HG03108 (cell line): ENCODE data around the gene USP20.
"Not testable (repeated sequence)": the region's sequence is repeated elsewhere in the genome, so short reads cannot be mapped to it uniquely, and the experiment has no call there.

Experiments used
- ATAC-seq: cut with Tn5 transposase; IDR thresholded peaks from one replicate; pipeline ENCODE4 v1.9.1; 2021; ENCODE audit warnings: moderate library complexity; ENCODE audit not compliant: unreplicated experiment

The USP20 gene

GRCh38 chr9:129835128-129835859 is at the start of gene USP20, which contains the start of gene C9orf78:
Gene USP20, plus strand, starts transcription at chr9:129835458. Its CDS starts 17,098 bp downstream, at chr9:129852556.
Gene C9orf78, minus strand, starts transcription at chr9:129835275. Its CDS starts 54 bp downstream, at chr9:129835221.
- peak; percentile 86 for ATAC-seq

DNA sequence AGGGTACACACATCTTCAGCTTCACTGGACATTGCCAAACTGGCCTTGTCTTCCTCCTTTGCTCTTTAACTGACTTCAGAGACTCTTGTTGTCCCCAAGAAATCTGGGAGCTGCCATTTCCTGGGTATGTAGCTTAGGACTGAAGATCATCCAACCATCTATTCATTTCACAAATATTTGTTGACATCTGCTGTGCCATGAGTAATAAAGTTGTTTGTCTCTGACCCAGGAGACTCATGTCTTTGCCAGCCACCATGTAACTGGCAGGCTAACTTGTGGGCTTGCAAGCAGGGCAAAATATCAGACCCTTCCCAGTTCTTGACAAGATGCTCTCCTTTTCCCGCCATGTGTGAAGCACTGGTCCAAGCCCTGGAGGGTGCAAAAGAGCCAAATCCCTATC is 49.4 kb upstream of the USP20 start:
- no peak for ATAC-seq

- ATAC-seq, result no peak
Observed at GRCh38 chr9:129786481-129786880, 48.8 kb upstream of the USP20 start.

GRCh38 chr9:129794549-129794948 is 40.7 kb upstream of the USP20 start:
- no peak for ATAC-seq

- ATAC-seq, result not testable (repeated sequence)
Observed at GRCh38 chr9:129796029-129796428, 39.2 kb upstream of the USP20 start.

DNA sequence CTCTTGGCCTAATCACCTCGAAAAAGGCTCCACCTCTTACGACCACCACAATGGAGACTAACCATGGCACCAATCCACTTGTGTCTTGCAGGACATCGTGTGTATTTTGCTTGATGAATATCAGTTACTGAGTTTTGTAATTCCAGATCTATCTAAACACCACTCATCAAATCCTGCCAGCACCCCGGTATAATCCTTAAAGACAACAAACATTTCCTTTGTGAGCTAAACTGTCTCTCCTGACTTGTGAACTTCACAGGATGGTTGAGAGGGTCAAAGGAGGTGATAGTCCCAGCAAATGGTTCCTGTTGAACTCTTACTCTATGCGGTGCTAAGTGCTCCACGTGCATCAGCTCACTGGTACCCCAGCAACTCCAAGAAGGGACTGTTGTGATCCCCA is 36.3 kb upstream of the USP20 start:
- no peak for ATAC-seq

DNA sequence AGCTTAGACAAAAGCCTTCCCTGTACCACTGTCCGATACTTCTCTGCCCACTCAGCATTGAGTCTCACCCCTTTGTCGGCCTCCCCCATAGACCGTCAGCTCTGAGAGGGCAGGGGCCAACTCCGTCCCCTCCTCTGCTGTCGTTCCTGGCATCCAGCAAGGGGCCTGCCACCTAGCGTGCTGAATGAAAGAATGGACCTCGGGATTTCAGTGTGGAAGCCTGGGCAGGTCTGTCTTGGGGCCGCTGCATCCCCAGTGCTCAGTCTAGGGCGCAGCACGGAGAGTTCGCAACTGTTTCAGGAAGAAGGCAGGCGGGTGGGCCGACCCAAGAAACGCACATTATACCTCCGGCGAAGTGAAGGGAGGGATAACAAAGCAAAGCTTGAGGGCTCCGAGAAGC is 33.8 kb upstream of the USP20 start:
- no peak for ATAC-seq

DNA sequence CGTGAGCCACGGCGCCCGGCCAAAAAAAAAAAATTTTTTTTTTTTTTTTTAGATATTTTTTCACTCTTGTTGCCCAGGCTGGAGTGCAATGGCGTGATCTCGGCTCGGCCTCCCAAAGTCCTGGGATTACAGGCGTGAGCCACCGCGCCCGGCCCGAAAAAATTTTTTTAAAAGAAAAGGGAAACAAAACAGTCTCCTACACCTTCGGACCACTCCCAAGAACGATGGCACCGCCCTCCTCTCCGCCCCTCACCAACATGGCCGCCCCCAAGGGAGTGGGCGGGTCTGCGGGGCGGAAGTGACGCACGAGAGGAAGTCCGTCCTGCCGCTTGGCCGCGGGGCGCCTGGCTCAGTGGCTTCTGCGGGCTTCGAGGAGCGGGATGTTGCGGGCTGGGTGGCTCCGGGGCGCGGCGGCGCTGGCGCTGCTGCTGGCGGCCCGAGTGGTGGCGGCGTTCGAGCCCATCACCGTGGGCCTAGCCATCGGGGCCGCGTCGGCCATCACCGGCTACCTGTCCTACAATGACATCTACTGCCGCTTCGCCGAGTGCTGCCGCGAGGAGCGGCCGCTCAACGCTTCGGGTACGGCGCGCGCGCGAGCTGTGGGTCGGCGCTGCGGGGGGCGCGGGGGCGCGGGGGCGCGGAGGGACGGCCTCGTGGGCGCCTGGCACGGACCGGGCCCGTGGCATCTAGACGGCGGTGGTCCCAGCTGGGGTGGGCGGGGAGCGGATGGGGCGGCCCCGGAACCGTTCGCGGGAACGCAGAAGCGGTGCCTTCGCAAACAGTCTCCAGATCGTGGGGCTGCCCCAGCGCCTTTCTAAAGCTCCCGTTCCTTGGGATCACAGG is 32.2 kb upstream of the USP20 start, which contains the start of gene TOR1B:
Gene TOR1B (plus strand): TSS at position 352 of the 843 bp plus-strand sequence. CDS start 29 bp downstream, at position 381.
- peak; percentile 96 for ATAC-seq

GRCh38 chr9:129803676-129804060 is 31.6 kb upstream of the USP20 start:
- ATAC-seq, result no peak

DNA sequence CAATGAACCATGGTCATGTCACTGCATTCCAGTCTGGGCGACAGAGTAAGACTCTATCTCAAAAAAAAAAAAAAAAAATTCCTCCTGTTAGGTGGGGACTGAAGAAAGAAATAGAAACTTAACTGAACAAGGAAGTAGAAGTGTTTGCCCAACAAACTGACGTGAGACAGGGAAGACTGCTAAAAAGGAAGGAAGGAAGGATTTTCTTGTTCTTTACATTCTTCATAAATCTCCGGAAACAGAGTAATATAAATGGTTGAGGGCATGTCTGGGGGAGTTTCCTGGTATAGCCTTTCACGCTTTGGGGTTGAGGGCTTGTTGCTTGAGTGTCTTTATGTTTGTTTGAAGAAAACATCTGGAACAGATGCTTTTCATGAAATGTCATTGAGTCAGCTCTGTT is 29.2 kb upstream of the USP20 start:
- no peak for ATAC-seq

DNA sequence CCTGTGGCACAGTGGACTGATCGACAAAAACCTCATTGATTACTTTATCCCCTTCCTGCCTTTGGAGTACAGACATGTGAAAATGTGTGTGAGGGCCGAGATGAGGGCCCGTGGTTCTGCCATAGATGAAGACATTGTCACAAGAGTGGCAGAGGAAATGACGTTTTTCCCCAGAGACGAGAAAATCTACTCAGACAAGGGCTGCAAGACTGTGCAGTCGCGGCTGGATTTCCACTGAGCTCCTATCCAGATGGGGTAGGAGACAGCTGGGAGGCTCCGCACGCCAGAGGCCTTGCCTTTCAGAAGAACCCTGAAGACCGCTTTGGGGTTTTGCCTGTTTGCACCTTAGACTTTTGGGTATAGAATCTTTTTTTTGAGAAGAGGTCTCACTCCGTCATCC is 25.9 kb upstream of the USP20 start:
- no peak for ATAC-seq

- no peak for ATAC-seq
Observed at GRCh38 chr9:129810116-129810515, 25.1 kb upstream of the USP20 start.

GRCh38 chr9:129810788-129811187 is 24.5 kb upstream of the USP20 start:
- no peak for ATAC-seq

- no peak for ATAC-seq
Observed at GRCh38 chr9:129811967-129812363, 23.3 kb upstream of the USP20 start.

DNA sequence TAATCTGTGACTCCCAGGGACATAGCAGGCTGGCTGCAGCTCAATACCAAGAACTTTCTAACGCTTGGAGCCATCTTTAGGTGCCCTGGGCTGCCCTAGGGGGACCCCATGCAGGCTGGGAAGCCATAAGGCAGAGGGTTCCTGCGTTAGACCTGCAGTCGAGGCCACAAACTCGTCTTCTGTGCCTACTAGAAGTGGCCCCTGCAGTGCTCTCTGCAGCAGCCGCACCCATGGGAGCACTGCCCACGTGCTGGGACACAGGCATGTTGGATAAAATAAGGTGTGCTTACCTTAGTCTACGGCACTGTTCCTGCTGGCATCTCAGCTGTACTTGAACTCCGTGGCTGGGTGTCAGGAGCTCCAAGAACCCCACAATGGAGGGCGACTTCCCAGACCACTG is 22.9 kb upstream of the USP20 start:
- no peak for ATAC-seq

DNA sequence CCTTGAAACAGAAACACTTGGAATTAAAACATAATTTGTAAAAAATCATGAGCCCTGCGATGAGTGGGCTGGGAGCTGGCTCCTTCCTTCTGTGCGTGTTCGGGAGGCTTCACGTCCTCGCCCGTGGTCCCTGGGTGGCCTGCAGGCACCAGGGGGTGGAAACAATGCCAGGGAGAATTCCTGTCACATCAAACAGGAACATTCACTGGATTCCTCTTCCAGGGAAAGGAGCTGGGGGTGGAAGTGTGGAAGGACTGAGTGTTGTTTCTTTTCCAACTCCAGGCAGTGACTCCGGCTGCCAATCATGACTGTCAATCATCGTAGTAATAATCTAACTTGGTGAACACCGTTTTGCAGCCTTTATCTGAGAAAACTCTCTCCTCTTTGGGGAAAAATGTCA is 21.6 kb upstream of the USP20 start:
- ATAC-seq, result no peak

DNA sequence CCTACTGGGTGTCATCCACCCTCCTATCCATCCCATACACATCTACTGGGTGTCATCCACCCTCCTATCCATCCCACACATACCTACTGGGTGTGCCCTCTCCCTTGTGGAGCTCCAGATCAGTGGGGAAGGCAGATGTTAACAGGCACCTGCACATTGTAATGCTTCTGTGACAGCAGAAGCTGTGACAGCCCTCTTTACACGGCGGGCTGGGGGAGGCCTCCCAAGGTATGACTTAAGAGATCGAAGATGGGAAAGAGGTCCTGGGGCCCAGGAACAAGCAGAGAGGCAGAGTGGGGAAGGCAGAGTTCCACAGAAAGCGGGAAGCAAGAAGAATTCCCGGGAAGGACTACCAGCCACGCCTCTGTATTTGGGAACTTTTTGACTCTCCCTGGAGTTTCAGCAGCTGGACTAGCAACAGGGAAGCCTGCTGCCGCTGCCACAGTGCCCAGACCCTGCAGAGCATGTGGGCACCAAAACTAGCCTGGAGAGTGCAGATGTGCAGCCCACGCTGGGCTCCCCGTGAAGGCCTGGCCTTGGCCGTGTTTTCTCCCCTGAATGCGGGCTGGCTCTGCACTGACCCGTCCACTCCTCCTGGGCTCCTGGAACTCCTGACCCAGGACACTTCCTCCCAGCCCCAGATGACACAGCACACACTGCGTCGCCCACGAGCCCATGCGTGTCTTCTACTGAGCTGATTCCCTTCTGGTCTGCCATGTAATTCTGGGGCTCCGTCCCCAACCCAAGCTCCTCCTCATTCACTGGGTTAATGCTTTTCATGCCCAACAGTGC is 20.6 kb upstream of the USP20 start:
- no peak for ATAC-seq

DNA sequence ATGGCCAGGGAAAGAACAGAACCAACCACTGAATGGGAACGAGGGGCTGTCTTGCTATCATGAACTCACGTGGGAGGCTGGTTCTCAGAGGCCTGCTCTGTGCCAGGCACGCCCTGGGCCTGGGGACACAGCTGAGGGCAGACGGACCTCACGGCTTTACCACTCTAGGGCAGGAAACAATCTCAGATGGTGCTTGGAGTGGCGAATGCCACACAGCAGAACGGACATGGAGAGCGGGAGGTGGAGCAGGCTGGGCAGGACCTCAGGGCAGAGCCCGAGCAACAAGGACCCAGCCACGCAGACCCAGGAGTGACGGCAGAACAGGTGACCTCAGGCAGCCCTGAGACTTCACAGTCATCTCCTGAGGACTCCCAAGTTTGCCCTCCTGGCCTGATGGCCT is 20.0 kb upstream of the USP20 start:
- no peak for ATAC-seq

DNA sequence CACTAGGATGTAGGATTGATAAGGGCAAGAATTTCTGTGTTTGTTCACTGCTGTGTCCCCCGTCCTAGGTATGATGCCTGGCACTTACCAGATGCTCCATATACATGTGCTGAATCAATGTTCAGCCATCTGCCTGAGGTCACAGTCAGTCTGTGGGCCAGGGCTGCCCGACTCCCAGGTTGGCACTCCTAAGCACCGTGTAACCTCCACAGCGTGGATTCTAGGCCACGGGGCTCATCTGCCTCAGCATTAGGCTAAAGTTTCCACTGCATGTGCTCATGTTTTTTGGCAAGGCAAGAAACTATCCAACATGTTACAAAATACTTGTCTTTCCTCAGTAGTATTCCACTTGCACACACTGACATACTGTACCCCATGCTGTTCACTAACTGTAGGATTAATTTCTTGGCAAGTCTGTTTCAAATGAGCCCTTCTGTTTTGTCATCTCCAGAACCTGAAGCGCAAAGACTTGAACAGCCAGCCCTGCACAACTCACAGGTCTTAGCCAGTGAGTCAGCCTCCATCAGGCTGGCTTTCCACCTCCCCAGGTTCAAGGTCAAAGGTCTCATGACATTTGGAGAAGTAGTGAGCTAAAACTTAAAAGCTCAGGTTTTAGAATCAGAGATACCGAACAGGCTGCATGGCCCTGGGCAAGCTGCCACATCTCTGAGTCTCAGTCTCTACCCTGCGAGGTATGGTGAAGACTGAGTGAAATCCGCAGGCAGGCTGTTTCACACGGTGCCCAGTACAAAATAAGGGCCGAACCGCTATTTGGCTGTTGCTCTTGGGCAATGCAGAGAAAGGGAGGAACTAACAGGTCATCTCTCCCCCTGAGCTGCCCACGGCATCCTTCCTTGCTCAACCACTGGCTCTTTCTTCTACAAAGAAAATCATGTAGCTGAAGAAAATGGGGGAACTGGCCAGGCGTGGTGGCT is 18.5 kb upstream of the USP20 start:
- no peak for ATAC-seq

GRCh38 chr9:129822898-129823541 is 12.2 kb upstream of the USP20 start:
- ATAC-seq, result no peak
